HL-60 (cell line): ENCODE results near the gene PUM2.

Source experiments
- DNase-seq, 2 experiments: peaks; one replicate each; pipeline ENCODE4 v3.0.0-alpha.2; 2010 to 2020; ENCODE audit warnings: low read depth in 1 of 2, low spot score in 1 of 2
- H3K27ac ChIP-seq: fragments of 250-450 bp; sonication (Bioruptor Pico); replicated peaks from 2 replicates; pipeline ENCODE4 v1.5.1; 2020; ENCODE audit warnings: mild to moderate bottlenecking, moderate library complexity
- H3K27me3 ChIP-seq: fragments of 250-450 bp; sonication (Bioruptor Pico); 2 replicates; pipeline ENCODE4 v1.5.1; 2021; ENCODE audit warnings: mild to moderate bottlenecking, moderate library complexity; ENCODE audit not compliant: insufficient read depth, poor library complexity, severe bottlenecking
- H3K4me3 ChIP-seq: replicated peaks from 2 replicates; pipeline ENCODE4 v1.5.1; 2011; ENCODE audit warnings: mild to moderate bottlenecking, control low read depth, low read length; ENCODE audit not compliant: insufficient read depth
- CTCF ChIP-seq: IDR thresholded peaks from one replicate; pipeline ENCODE4 v1.5.1; 2011; ENCODE audit warnings: low read length, control low read depth, inconsistent platforms; ENCODE audit not compliant: insufficient read depth
- GABPA ChIP-seq: IDR thresholded peaks from 2 replicates; pipeline ENCODE4 v1.6.1; 2012; ENCODE audit warnings: low read depth
- POLR2AphosphoS5 ChIP-seq: IDR thresholded peaks from 2 replicates; pipeline ENCODE4 v1.6.1; 2012; ENCODE audit warnings: low read depth
- REST ChIP-seq: IDR thresholded peaks from 2 replicates; pipeline ENCODE4 v1.6.1; 2012; ENCODE audit warnings: low read depth; ENCODE audit not compliant: insufficient replicate concordance
- SPI1 ChIP-seq: IDR thresholded peaks from 2 replicates; pipeline ENCODE4 v1.6.1; 2012; ENCODE audit warnings: low read depth, mild to moderate bottlenecking, borderline replicate concordance

The PUM2 gene

DNA sequence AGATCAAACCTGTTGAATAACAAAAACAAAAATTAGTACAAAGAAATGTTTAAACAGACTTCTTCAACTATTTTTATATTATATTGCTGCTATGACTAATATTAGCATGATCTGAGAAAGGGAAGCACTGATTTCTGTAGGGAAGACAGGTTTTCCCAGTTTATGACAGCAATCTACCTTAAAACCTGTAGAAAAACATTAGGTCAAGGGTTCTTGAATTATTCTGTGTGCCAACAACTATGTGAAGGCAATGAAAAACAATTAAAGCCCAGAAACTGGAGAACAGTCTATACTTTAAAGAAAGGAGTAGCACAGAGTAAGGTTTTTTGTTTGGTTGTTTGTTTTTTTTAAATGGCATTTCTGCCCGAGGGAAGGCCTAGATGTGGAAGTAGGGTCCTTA is 23.3 kb downstream of the PUM2 start:
- Histone ChIP-seq H3K27me3 (no peaks in the 10 kb centered on the region), H3K4me3 (no peak overlapping the region), H3K27ac (no peak overlapping the region)
- DNase-seq: no peak
- TF ChIP-seq POLR2AphosphoS5: no peak
- no peak for TF ChIP-seq GABPA
- TF ChIP-seq REST: no peak
- TF ChIP-seq SPI1: no peak
- TF ChIP-seq CTCF: no peak

DNA sequence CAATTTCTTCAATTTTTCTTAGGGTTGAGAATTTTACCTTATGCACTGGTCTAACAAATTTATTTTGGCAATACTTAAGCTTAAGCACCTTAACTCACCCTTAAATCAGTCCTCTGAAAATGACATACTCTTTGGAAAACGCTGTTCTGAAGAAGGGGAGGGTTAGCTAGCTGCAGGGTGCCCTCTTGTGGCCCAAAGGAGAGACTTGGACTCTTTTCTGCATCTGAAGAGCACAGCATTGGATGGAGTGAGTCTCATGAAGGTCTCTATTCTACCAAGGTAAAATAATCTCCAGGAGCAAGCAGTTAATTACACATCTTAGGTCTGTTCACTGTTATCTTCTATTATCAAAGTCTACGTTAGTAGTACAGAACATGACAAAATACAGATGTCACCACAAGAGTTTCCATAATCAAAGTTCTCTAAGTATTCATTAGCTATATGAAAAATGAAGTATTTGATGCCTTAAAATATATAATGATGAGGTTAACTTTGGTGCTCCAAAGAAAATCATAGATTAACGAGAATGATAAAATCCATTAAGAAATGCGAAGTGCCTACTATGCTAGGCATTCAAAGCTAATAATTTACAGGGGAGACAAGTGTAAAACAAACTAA is 24.4 kb downstream of the PUM2 start:
- Histone ChIP-seq H3K4me3 (no peak overlapping the region), H3K27me3 (no peaks in the 10 kb centered on the region), H3K27ac (no peak overlapping the region)
- TF ChIP-seq SPI1 (no peak), REST (no peak), GABPA (no peak), CTCF (peak; percentile 42)
- peak in 1 of 2 experiments; percentile 51 for DNase-seq

DNA sequence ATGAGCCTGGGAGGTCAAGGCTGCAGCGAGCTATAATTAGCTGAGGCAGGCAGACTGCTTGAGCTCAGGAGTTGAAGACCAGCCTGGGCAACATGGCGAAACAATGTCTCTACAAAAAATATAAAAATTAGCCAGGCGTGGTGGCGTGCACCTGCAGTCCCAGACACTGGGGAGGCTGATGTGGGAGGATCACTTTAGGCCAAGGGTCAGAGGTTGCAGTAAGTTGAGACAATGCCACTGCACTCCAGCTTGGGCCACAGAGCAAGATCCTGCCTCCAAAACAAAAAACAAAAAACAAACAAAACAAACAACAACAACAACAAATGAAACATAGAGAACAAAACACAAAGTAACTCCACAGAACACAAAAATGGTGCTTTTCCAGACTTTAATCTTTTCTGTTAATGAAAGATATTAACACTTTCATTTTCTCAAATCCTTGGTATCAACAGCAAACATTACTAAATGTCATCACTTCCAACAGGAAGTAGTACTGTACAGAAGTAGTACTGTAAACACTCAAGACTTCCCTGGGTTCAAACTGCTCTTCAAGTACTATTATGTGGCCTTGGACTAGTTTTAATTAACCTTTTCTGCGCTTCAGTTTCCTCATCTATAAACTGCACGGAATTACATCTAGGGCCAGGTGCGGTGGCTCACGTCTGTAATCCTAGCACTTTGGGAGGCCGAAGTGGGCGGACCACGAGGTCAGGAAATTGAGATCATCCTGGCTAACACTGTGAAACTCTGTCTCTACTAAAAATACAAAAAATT is 27.9 kb downstream of the PUM2 start:
- TF ChIP-seq CTCF: no peak
- no peak for TF ChIP-seq REST
- TF ChIP-seq SPI1: no peak
- no peak for TF ChIP-seq GABPA
- TF ChIP-seq POLR2AphosphoS5: no peak
- no peak for DNase-seq
- Histone ChIP-seq H3K27me3 (no peaks in the 10 kb centered on the region), H3K27ac (no peak overlapping the region), H3K4me3 (no peak overlapping the region)
